Gastroesophageal sphincter (tissue), 3 donors: Measurements from ENCODE around the gene CLSTN2.

Source experiments
- EP300 ChIP-seq: sonication (generic); formaldehyde crosslinking; IDR thresholded peaks from one replicate; pipeline ENCODE4 v1.6.1; 2017; ENCODE audit warnings: antibody characterized with exemption, mild to moderate bottlenecking
- POLR2A ChIP-seq, 2 donors: fragments of 450-650 bp; IDR thresholded peaks; one replicate each; pipeline ENCODE4 v1.6.1; 2017; ENCODE audit warnings: antibody characterized with exemption in 2 of 2, mild to moderate bottlenecking in 2 of 2, moderate library complexity in 1 of 2
- POLR2AphosphoS5 ChIP-seq: sonication (generic); formaldehyde crosslinking; IDR thresholded peaks from one replicate; pipeline ENCODE4 v1.6.1; 2017; ENCODE audit warnings: antibody characterized with exemption
- TF ChIP-seq, protein P1 (sequence below), 4 experiments: fragments of 200-600 bp in 2 of 4; fragments of 450-650 bp in 2 of 4; sonication (generic) in 1 of 4; IDR thresholded peaks; one replicate each; pipeline ENCODE4 v1.5.1; 2017 to 2019; ENCODE audit warnings: antibody characterized with exemption in 4 of 4, mild to moderate bottlenecking in 2 of 4, moderate library complexity in 2 of 4

DNA sequence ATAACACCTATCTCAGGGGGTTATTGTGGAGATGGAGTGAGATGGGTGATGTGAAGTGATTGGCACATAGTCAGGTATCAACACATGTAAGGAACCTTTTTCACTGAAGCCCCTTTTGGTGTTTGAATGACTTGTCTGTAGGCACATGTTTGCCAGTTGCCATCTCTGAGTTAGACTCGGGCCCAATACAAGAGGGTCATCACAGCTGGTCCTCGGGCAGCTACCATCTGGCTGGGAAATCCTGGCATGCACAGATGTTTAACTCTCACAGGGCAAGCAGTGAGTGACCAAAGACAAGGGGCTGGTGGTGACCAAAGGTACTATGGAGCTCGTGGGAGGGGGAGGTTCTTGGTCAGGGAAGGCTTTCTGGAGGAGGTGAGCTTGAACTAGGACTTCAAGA is 118.8 kb downstream of the CLSTN2 start:
- no peak for TF ChIP-seq EP300
- TF ChIP-seq, protein P1, sequence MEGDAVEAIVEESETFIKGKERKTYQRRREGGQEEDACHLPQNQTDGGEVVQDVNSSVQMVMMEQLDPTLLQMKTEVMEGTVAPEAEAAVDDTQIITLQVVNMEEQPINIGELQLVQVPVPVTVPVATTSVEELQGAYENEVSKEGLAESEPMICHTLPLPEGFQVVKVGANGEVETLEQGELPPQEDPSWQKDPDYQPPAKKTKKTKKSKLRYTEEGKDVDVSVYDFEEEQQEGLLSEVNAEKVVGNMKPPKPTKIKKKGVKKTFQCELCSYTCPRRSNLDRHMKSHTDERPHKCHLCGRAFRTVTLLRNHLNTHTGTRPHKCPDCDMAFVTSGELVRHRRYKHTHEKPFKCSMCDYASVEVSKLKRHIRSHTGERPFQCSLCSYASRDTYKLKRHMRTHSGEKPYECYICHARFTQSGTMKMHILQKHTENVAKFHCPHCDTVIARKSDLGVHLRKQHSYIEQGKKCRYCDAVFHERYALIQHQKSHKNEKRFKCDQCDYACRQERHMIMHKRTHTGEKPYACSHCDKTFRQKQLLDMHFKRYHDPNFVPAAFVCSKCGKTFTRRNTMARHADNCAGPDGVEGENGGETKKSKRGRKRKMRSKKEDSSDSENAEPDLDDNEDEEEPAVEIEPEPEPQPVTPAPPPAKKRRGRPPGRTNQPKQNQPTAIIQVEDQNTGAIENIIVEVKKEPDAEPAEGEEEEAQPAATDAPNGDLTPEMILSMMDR (IDR thresholded peaks at IDR 0.05) = no peak
- no peak for TF ChIP-seq POLR2A (IDR thresholded peaks at IDR 0.05)
- TF ChIP-seq POLR2AphosphoS5 = no peak
